HL-60 (cell line): ENCODE measurements around the gene ADAMTS13.

ENCODE experiments used
- GABPA ChIP-seq: IDR thresholded peaks from 2 replicates; pipeline ENCODE4 v1.6.1; 2012; ENCODE audit warnings: low read depth
- POLR2AphosphoS5 ChIP-seq: IDR thresholded peaks from 2 replicates; pipeline ENCODE4 v1.6.1; 2012; ENCODE audit warnings: low read depth
- SPI1 ChIP-seq: IDR thresholded peaks from 2 replicates; pipeline ENCODE4 v1.6.1; 2012; ENCODE audit warnings: low read depth, mild to moderate bottlenecking, borderline replicate concordance
- TF ChIP-seq, protein P1 (sequence below): IDR thresholded peaks from one replicate; pipeline ENCODE4 v1.5.1; 2011; ENCODE audit warnings: low read length, control low read depth, inconsistent platforms; ENCODE audit not compliant: insufficient read depth
- TF ChIP-seq, protein P2 (sequence below): IDR thresholded peaks from 2 replicates; pipeline ENCODE4 v1.6.1; 2012; ENCODE audit warnings: low read depth; ENCODE audit not compliant: insufficient replicate concordance

DNA sequence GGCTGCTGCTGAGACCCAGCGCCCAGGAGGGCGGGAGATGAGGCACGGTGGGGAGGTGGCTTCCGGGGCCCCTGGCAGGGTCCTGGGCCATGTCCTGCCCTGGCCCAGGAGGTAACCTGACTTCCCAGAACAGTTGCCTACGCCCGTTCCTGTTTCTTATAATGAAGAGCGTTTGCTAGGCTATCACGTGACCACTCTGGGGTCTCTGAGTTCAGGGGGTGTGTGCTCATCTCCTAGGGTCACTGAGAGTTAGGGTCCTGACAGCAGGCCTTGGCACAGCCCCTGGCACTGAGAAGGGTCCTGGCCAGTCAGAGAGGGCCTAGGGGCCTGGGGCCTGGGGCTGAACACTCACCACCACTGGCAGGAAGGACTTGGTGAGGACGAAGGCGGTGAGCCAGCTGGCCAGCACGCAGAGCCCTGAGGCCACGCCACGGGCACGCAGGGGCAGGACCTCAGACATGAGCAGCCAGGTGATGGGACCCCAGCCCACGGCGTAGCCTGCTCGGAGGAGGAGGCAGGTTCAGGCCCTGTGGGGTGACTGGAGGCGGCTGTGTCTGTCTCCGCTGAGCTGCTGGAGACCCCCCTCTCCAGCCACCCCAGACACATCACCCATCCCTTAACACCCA is 50.7 kb downstream of the ADAMTS13 start:
- TF ChIP-seq, protein P1, sequence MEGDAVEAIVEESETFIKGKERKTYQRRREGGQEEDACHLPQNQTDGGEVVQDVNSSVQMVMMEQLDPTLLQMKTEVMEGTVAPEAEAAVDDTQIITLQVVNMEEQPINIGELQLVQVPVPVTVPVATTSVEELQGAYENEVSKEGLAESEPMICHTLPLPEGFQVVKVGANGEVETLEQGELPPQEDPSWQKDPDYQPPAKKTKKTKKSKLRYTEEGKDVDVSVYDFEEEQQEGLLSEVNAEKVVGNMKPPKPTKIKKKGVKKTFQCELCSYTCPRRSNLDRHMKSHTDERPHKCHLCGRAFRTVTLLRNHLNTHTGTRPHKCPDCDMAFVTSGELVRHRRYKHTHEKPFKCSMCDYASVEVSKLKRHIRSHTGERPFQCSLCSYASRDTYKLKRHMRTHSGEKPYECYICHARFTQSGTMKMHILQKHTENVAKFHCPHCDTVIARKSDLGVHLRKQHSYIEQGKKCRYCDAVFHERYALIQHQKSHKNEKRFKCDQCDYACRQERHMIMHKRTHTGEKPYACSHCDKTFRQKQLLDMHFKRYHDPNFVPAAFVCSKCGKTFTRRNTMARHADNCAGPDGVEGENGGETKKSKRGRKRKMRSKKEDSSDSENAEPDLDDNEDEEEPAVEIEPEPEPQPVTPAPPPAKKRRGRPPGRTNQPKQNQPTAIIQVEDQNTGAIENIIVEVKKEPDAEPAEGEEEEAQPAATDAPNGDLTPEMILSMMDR = no peak
- TF ChIP-seq POLR2AphosphoS5 (no peak), GABPA (no peak), SPI1 (no peak)
- TF ChIP-seq, protein P2, sequence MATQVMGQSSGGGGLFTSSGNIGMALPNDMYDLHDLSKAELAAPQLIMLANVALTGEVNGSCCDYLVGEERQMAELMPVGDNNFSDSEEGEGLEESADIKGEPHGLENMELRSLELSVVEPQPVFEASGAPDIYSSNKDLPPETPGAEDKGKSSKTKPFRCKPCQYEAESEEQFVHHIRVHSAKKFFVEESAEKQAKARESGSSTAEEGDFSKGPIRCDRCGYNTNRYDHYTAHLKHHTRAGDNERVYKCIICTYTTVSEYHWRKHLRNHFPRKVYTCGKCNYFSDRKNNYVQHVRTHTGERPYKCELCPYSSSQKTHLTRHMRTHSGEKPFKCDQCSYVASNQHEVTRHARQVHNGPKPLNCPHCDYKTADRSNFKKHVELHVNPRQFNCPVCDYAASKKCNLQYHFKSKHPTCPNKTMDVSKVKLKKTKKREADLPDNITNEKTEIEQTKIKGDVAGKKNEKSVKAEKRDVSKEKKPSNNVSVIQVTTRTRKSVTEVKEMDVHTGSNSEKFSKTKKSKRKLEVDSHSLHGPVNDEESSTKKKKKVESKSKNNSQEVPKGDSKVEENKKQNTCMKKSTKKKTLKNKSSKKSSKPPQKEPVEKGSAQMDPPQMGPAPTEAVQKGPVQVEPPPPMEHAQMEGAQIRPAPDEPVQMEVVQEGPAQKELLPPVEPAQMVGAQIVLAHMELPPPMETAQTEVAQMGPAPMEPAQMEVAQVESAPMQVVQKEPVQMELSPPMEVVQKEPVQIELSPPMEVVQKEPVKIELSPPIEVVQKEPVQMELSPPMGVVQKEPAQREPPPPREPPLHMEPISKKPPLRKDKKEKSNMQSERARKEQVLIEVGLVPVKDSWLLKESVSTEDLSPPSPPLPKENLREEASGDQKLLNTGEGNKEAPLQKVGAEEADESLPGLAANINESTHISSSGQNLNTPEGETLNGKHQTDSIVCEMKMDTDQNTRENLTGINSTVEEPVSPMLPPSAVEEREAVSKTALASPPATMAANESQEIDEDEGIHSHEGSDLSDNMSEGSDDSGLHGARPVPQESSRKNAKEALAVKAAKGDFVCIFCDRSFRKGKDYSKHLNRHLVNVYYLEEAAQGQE = no peak
